GM23248 (cell line): Measurements from ENCODE around the gene PSME3IP1.

Experiments
- EZH2 ChIP-seq: fragments of 200-600 bp; sonication (generic); IDR thresholded peaks from 2 replicates; pipeline ENCODE4 v1.6.1; 2018; ENCODE audit warnings: antibody characterized with exemption, mild to moderate bottlenecking; ENCODE audit not compliant: insufficient read depth, poor library complexity, severe bottlenecking
- EZH2phosphoT487 ChIP-seq: fragments of 200-600 bp; sonication (generic); IDR thresholded peaks from 2 replicates; pipeline ENCODE4 v1.6.1; 2018; ENCODE audit warnings: antibody characterized with exemption, moderate library complexity, mild to moderate bottlenecking, low read depth; ENCODE audit not compliant: insufficient read depth

- TF ChIP-seq EZH2phosphoT487 (no peak), EZH2 (no peak)
Measured at GRCh38 chr16:57165938-57166337, 19.9 kb downstream of the PSME3IP1 start.
